Body of pancreas (tissue), 4 donors: Measurements from ENCODE around the gene CD44. TPM values are rescaled to one million over a fixed set of nuclear protein-coding genes. Genes with fewer than 3 reads are reported as not detected.

Source experiments
- ATAC-seq: fragments of 150-250 bp; one replicate; pipeline ENCODE4 v1.9.1; 2016
- DNase-seq, 4 donors: peaks; one replicate each; pipeline ENCODE4 v3.0.0-alpha.2; 2019
- H3K27ac ChIP-seq, 4 donors: fragments of 200-600 bp; sonication (generic); 1 replicate in 3 of 4; 2 replicates in 1 of 4; pipeline versions ENCODE4 v1.5.1 to v1.6.1; 2016 to 2019; ENCODE audit warnings: mild to moderate bottlenecking in 1 of 4, mixed read lengths in 1 of 4, moderate library complexity in 1 of 4
- H3K27me3 ChIP-seq, 2 donors: fragments of 200-600 bp; sonication (generic); one replicate each; pipeline ENCODE4 v1.6.0; 2016; ENCODE audit warnings: mild to moderate bottlenecking in 1 of 2
- H3K36me3 ChIP-seq, 2 donors: fragments of 200-600 bp; sonication (generic); replicated peaks in 1 of 2; 2 replicates each; pipeline ENCODE4 v1.5.1; 2016; ENCODE audit warnings: low read depth in 2 of 2; ENCODE audit not compliant: insufficient read depth in 1 of 2
- H3K4me1 ChIP-seq: fragments of 200-600 bp; sonication (generic); one replicate; pipeline ENCODE4 v1.6.0; 2016
- H3K4me3 ChIP-seq, 2 donors: fragments of 200-600 bp; sonication (generic); 1 replicate in 1 of 2; 2 replicates in 1 of 2; pipeline ENCODE4 v1.5.1; 2016 to 2019
- H3K9me3 ChIP-seq, 3 donors: fragments of 200-600 bp; sonication (generic); 1 replicate in 2 of 3; 2 replicates in 1 of 3; pipeline ENCODE4 v1.5.1; 2016
- POLR2A ChIP-seq, 3 donors: fragments of 450-650 bp; IDR thresholded peaks; one replicate each; pipeline ENCODE4 v1.6.1; 2016; ENCODE audit warnings: antibody characterized with exemption in 3 of 3, mild to moderate bottlenecking in 2 of 3
- WGBS, 2 donors: methylation state at CpG; one replicate each; pipeline ENCODE4 v1.1.5; 2017; 5-methylcytosine and 5-hydroxymethylcytosine counted together
- intact Hi-C: fragments of 100-400 bp; cut with DNase I; formaldehyde crosslinking; loops from one replicate; pipeline ENCODE4 v1.15.1; 2023
- total RNA-seq, 2 donors: library from RNA; depleted of rRNA; stranded (reverse); fragments of >200 nt; gene quantifications; one replicate each; pipeline ENCODE4 v1.1.0, GENCODE V29; 2016
- TF ChIP-seq, protein P1 (sequence below), 7 experiments: fragments of 450-650 bp in 4 of 7; fragments of 200-600 bp in 3 of 7; sonication (generic) in 3 of 7; IDR thresholded peaks; one replicate each; pipeline ENCODE4 v1.5.1; 2016 to 2019; ENCODE audit warnings: antibody characterized with exemption in 7 of 7

Gene CD44
- total RNA-seq, 2 donors from 2014 or later, result 266 to 433 TPM

DNA sequence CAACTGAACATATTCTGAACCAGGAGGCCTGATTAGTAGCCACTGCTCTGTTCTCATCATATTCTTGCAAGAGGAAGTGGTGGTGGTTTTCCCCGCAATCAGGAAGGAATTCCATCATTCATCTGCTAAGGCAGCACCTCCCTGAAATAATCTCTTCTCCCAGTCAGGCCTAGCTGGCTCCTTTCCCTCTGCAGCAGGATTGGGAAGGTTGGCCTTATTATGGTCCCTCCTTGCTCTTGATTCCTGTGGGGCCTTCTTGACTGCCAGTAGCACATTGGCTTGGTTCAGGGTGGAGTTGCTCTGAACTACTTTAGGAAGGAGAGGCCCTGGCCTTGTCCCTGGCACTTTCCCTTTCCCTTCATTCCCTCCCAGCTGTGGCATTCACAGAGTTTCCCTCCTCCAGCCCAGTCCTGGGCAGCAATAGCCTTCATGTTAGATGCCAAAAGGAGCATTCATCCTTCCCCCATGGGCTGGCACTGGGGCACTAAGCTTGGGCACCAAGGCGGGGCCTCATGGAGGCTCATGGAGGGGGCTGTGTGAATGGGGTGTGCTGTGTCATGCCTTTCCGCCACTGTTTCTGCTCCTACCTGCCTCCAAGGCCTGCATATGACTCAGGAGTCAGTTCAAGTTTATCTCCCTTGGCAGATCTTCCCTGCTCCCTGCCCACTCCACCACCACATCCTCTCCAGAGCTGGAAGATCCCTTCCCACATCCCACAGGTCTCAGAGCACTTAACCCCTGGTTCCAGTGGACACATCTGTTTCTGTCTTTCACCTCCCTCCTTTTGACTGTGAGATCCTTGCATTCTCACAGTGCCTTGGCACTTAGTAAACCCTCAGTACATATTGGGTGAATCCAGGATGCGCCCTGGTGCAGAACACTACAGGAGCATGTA lies 27.6 kb upstream of the CD44 start:
- Histone ChIP-seq H3K36me3 (no peaks in the 10 kb centered on the region), H3K27me3 (no peaks in the 10 kb centered on the region), H3K4me1 (peaks cover 11% of the 10 kb centered on the region), H3K27ac (peak overlapping the region; percentile 6 to 52 (median 33)), H3K4me3 (no peak overlapping the region), H3K9me3 (no peaks in the 10 kb centered on the region)
- ATAC-seq (peak; percentile 77), DNase-seq (peak in 3 of 4 donors; percentile 18 to 51 (median 49))
- TF ChIP-seq, protein P1, sequence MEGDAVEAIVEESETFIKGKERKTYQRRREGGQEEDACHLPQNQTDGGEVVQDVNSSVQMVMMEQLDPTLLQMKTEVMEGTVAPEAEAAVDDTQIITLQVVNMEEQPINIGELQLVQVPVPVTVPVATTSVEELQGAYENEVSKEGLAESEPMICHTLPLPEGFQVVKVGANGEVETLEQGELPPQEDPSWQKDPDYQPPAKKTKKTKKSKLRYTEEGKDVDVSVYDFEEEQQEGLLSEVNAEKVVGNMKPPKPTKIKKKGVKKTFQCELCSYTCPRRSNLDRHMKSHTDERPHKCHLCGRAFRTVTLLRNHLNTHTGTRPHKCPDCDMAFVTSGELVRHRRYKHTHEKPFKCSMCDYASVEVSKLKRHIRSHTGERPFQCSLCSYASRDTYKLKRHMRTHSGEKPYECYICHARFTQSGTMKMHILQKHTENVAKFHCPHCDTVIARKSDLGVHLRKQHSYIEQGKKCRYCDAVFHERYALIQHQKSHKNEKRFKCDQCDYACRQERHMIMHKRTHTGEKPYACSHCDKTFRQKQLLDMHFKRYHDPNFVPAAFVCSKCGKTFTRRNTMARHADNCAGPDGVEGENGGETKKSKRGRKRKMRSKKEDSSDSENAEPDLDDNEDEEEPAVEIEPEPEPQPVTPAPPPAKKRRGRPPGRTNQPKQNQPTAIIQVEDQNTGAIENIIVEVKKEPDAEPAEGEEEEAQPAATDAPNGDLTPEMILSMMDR (IDR thresholded peaks at IDR 0.05), result no peak
- no peak for TF ChIP-seq POLR2A (IDR thresholded peaks at IDR 0.05)
- 84 to 90% methylated on average over 4 of the region's 4 CpGs for WGBS, 2 donors
- intact Hi-C loops, result no loop called here

DNA sequence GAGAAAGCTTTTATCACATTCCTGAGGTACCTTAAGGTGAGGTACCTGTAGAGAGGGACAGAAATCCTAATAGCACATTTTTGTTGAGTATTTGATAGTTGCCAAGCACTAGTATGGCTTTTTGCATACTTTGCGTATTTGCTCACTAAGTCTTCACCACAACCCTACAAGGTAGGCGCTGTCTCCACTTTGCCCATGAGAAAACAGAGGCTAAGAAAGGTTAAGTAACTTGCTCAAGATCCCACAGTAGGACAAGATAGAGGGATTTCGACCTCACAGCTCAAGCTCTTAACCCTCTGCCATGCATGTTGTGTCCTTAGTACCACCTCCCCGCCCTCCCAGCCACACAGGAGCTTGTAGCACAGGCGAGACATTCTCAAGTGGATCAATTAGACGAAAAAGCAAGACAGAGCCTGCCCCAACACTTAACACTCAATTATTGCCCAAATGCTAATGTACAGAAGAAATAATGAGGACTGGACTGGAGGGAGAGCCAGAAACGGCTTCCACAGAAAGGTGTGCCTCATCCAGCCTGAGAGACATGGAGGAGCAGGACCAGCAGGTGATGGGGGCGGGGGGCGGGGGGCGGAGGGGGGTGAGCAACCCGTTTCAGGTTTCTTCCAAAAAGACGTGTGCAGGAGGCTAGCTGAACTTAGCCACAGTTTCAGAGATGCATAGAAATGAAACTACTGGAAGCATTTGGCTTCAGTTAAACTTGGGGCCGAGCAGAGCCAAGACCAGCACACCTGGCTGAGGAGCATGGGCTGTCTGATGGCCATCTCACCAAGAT lies 26.7 kb upstream of the CD44 start:
- DNase-seq, result no peak
- WGBS, 2 donors, result 85% methylated on average over 12 to 13 of the region's 13 CpGs
- Histone ChIP-seq H3K36me3 (no peaks in the 10 kb centered on the region), H3K9me3 (no peaks in the 10 kb centered on the region), H3K27ac (peak overlapping the region in 1 of 4 donors; percentile 6), H3K27me3 (no peaks in the 10 kb centered on the region), H3K4me3 (no peak overlapping the region), H3K4me1 (peaks cover 20% of the 10 kb centered on the region)
- intact Hi-C loops, result no loop called here
- TF ChIP-seq, protein P1 (IDR thresholded peaks at IDR 0.05), result no peak
- no peak for TF ChIP-seq POLR2A (IDR thresholded peaks at IDR 0.05)
- ATAC-seq, result no peak

DNA sequence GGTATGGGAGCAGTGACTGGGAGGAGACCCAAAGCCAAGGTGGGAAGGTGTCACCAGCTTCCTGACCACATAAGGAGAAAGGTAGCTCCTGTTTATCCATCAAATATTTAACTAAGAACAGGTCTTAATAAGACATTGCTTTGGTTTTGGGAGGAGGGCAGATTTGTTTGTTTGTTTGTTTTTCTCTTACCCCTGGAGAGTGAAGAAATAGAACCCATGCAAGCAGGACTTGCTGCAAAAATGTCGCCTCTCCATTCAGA lies 26.2 kb upstream of the CD44 start:
- ATAC-seq (no peak), DNase-seq (no peak)
- intact Hi-C loops, result no loop called here
- Histone ChIP-seq H3K36me3 (no peaks in the 10 kb centered on the region), H3K4me3 (no peak overlapping the region), H3K4me1 (peaks cover 21% of the 10 kb centered on the region), H3K9me3 (no peaks in the 10 kb centered on the region), H3K27me3 (no peaks in the 10 kb centered on the region), H3K27ac (no peak overlapping the region)
- WGBS, 2 donors, result 96 to 97% methylated on average over 1 of the region's 1 CpG
- no peak for TF ChIP-seq POLR2A (IDR thresholded peaks at IDR 0.05)
- TF ChIP-seq, protein P1 (IDR thresholded peaks at IDR 0.05), result no peak

DNA sequence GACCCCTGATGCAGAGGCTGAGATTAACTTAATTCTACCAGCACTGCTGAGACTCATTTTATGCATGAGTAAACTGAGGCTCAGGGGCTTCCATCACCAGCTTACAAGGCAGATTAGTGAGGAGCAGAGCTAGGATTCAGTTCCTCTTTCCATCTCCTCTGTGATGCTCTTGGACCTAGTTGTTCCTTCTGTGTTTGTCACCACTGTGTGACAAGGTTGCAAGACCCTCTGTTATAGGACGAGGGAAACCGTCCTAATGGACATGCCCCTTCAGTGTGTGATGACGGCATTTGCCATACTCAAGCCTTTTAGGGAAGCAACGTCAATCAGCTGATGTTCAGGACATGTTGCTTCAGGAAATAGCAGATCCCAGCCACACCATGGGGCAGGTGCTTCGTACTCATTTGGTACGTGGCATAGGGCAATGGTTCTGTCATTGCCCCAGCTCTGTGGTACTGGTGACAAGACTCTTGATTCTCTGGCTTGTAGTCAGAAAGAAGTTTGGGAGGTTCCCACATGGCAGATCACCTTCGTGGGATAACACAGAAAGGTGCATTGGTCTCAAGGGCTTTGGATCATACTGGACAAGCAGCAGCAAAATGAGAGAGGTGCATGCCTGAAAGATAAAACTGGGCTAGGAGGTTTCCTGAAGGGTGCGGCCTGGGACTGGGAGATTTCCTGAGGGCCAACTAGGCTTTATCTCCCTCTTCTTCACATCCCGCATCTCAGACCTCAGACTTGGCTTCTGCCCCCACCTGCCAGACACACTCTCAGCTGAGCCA lies 23.9 kb upstream of the CD44 start:
- WGBS, 2 donors, result 79 to 93% methylated on average over 9 of the region's 9 CpGs
- Histone ChIP-seq H3K4me3 (no peak overlapping the region), H3K36me3 (no peaks in the 10 kb centered on the region), H3K27me3 (no peaks in the 10 kb centered on the region), H3K9me3 (no peaks in the 10 kb centered on the region), H3K27ac (no peak overlapping the region), H3K4me1 (peaks cover 21% of the 10 kb centered on the region)
- intact Hi-C loops, result no loop called here
- no peak for ATAC-seq
- DNase-seq, result no peak
- TF ChIP-seq, protein P1 (IDR thresholded peaks at IDR 0.05), result no peak
- no peak for TF ChIP-seq POLR2A (IDR thresholded peaks at IDR 0.05)
